Activated CD4-positive, alpha-beta memory T cell treated with anti-CD3 and anti-CD28 coated beads for 36 hours (primary cell): ENCODE data around the gene CADPS. TPM values are rescaled to one million over a fixed set of nuclear protein-coding genes. Genes with fewer than 3 reads are reported as not detected.

ENCODE experiments used
- CTCF ChIA-PET: fragments of 350-600 bp; sonication (Branson Sonifier 250); formaldehyde crosslinking; loops from one replicate; lab custom pipeline; 2021; ENCODE audit warnings: antibody characterized with exemption, inconsistent platforms; lab: Charles Lee
- POLR2A ChIA-PET: fragments of 350-600 bp; sonication (Branson Sonifier 250); formaldehyde crosslinking; loops from one replicate; lab custom pipeline; 2021; ENCODE audit warnings: antibody characterized with exemption; lab: Charles Lee
- DNase-seq: peaks from one replicate; pipeline ENCODE4 v3.0.0-alpha.2; 2020
- H3K27ac Mint-ChIP-seq: one replicate; pipeline ENCODE4 v1.8.0; 2021; ENCODE audit warnings: mixed read lengths
- H3K27me3 Mint-ChIP-seq: one replicate; pipeline ENCODE4 v1.8.0; 2021; ENCODE audit warnings: mixed read lengths
- H3K36me3 Mint-ChIP-seq: one replicate; pipeline ENCODE4 v1.8.0; 2021; ENCODE audit warnings: mixed read lengths
- H3K4me1 Mint-ChIP-seq: one replicate; pipeline ENCODE4 v1.8.0; 2021; ENCODE audit warnings: low read depth, mixed read lengths
- H3K4me3 Mint-ChIP-seq: one replicate; pipeline ENCODE4 v1.8.0; 2021; ENCODE audit warnings: mild to moderate bottlenecking, mixed read lengths
- H3K9me3 Mint-ChIP-seq: one replicate; pipeline ENCODE4 v1.8.0; 2021; ENCODE audit warnings: mixed read lengths
- intact Hi-C: fragments of 100-400 bp; cut with micrococcal nuclease; formaldehyde crosslinking; loops from one replicate; pipeline ENCODE4 v1.15.1; 2023
- total RNA-seq, 2 experiments: library from RNA; stranded (reverse); gene quantifications; one replicate each; pipeline ENCODE4 v1.2.3, GENCODE V29; 2021

The CADPS gene
- total RNA-seq, 2 experiments from 2014 or later: not detected

DNA sequence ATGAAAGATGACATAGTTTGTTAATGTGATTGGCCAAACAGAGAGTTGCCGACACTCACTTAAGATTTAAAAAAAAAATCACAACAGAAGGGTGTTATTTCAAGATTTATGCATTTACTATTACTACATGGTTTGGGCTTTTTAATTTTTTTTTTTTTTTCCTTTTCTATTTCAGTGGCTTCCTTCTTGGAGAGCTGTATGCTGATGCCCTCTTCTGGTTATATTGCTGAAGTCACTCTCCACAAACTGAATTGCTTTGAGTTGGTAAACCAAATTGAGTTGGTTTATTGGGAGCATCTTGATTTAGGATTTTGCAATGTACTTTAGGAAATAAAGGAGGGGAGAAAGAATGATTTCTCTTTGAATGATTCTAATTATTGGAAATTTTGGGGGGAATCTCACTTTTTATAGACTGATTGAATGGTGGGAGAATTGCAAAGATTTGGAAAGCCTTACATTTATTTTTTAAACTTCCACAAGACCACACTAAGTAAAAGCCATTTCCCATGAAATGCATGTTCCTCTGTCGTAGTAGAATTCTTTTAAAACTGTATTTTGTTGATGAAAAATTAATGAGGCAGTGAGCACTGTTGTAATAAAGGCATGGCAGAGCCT is 315.3 kb downstream of the CADPS start:
- DNase-seq: no peak

GRCh38 chr3:62558549-62559112 is 316.6 kb downstream of the CADPS start:
- ChIA-PET POLR2A (no interaction called here), CTCF (no interaction called here)
- no peaks in the 10 kb centered on the region for H3K9me3 Mint-ChIP-seq
- H3K27ac Mint-ChIP-seq: no peak overlapping the region
- H3K36me3 Mint-ChIP-seq: no peaks in the 10 kb centered on the region
- no peak for DNase-seq
- intact Hi-C loops: loop anchor here (2.0 to 5.0 kb wide), 2 partner anchors 226 to 356 kb away; no protein-coding TSS in a partner anchor
- no peaks in the 10 kb centered on the region for H3K27me3 Mint-ChIP-seq
- no peak overlapping the region for H3K4me3 Mint-ChIP-seq
- H3K4me1 Mint-ChIP-seq: no peaks in the 10 kb centered on the region

More for the DNA sequence above, 315.3 kb downstream of the CADPS start:
- Mint-ChIP-seq H3K4me1 (no peaks in the 10 kb centered on the region), H3K27me3 (no peaks in the 10 kb centered on the region), H3K27ac (no peak overlapping the region), H3K4me3 (no peak overlapping the region), H3K9me3 (no peaks in the 10 kb centered on the region), H3K36me3 (no peaks in the 10 kb centered on the region)
- CTCF ChIA-PET: no interaction called here
- POLR2A ChIA-PET: no interaction called here
- intact Hi-C loops: loop anchor here (2.0 to 5.0 kb wide), 2 partner anchors 227 to 358 kb away; no protein-coding TSS in a partner anchor

DNA sequence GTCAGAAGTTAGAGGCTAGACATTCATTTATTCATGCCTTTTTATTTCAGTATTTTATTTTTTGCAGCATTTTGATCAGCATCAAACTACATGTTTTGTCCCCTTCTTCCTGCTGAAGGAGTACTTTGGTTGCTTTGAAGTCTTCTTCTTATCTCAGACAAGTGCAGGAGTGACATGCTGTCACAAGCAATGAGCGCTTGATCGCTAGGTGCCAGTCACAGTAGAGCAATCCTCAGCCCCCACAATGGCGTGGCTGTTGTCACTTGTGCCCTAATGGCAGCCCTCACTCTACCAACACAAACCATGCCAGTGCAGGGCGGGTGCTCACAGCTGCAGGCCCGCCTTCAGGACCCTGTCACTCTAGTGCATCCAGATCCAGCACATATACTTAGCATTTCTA is 317.2 kb downstream of the CADPS start:
- Mint-ChIP-seq H3K27ac (no peak overlapping the region), H3K36me3 (no peaks in the 10 kb centered on the region), H3K9me3 (no peaks in the 10 kb centered on the region), H3K4me3 (no peak overlapping the region), H3K27me3 (no peaks in the 10 kb centered on the region), H3K4me1 (no peaks in the 10 kb centered on the region)
- ChIA-PET POLR2A (no interaction called here), CTCF (interaction anchor here (1.2 to 1.6 kb wide), 2 partner anchors 226 to 356 kb away, joined by 3 to 5 read pairs; no protein-coding TSS in a partner anchor)
- intact Hi-C loops: loop anchor here (2.0 to 5.0 kb wide), 2 partner anchors 225 to 356 kb away; no protein-coding TSS in a partner anchor
- no peak for DNase-seq

DNA sequence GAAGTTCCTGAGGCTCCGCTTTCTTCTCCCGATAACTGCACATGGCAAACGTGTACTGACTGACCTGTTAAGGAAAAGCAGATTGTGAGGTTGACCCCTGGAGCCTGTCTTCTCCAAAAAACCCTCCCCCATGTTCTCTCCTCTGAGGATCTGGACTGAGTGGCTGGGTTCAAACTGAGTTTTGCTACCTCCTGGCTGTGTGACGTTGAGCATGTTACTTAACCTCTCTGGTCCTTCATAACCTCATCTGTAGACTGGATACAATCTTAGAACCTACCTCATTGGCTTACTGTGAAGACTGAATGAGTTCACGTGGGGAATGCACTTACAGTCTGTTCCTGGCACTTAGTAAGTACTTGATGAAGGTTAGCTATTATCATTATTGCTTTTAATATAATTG is 317.8 kb downstream of the CADPS start:
- Mint-ChIP-seq H3K27ac (no peak overlapping the region), H3K36me3 (no peaks in the 10 kb centered on the region), H3K27me3 (no peaks in the 10 kb centered on the region), H3K4me1 (no peaks in the 10 kb centered on the region), H3K4me3 (no peak overlapping the region), H3K9me3 (no peaks in the 10 kb centered on the region)
- CTCF ChIA-PET: interaction anchor here (1.2 to 1.6 kb wide), 2 partner anchors 225 to 356 kb away, joined by 3 to 5 read pairs; no protein-coding TSS in a partner anchor
- DNase-seq: no peak
- intact Hi-C loops: loop anchor here (5.0 kb wide), 1 partner anchor 355 kb away; no protein-coding TSS in a partner anchor
- POLR2A ChIA-PET: no interaction called here

DNA sequence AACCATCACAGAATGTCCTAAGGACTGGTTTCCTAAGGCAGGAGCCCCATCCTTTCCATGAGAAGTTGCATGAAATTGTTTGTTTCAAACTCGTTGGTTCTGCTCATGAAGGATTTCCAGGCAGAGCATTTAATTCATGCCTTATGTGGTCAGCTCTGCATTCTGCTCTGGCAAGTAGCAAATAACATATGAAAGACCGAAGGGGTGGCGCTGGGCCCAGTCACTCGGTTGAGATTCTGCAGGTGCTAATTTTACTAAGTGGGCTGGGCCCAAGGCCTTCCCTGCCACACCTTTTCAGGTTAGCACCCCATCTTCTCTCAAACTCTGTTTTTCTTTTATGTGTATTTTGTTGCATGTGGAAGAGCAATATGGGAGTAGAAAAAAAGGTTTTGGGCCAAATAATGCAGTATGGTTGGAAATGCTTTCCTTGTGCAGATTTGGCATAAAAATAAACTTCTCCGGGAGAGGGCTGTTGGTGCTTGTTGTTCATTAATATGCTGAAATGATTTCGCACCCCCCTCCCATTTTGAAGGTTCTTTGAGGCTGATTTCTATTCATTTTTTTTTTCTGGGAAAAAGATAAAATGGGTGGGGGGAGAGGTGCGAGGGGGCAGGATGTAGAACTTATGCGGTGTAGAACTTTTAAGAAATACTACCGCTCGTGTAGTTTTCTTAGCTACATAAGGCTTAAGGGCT is 318.9 kb downstream of the CADPS start:
- Mint-ChIP-seq H3K9me3 (no peaks in the 10 kb centered on the region), H3K4me1 (no peaks in the 10 kb centered on the region), H3K4me3 (no peak overlapping the region), H3K27ac (no peak overlapping the region), H3K36me3 (no peaks in the 10 kb centered on the region), H3K27me3 (no peaks in the 10 kb centered on the region)
- no peak for DNase-seq
- intact Hi-C loops: loop anchor here (5.0 kb wide), 1 partner anchor 354 kb away; no protein-coding TSS in a partner anchor
- ChIA-PET CTCF (interaction anchor here (1.6 kb wide), 1 partner anchor 355 kb away, joined by 5 read pairs; no protein-coding TSS in a partner anchor), POLR2A (no interaction called here)

- no peaks in the 10 kb centered on the region for H3K27me3 Mint-ChIP-seq
- no peaks in the 10 kb centered on the region for H3K9me3 Mint-ChIP-seq
- no peaks in the 10 kb centered on the region for H3K4me1 Mint-ChIP-seq
- H3K36me3 Mint-ChIP-seq: no peaks in the 10 kb centered on the region
- no peak for DNase-seq
- CTCF ChIA-PET: no interaction called here
- H3K4me3 Mint-ChIP-seq: no peak overlapping the region
- intact Hi-C loops: no loop called here
- POLR2A ChIA-PET: no interaction called here
- no peak overlapping the region for H3K27ac Mint-ChIP-seq
Observed at GRCh38 chr3:62554264-62554799, 320.9 kb downstream of the CADPS start.

GRCh38 chr3:62553811-62554210 is 321.4 kb downstream of the CADPS start:
- Mint-ChIP-seq H3K4me1 (no peaks in the 10 kb centered on the region), H3K27me3 (no peaks in the 10 kb centered on the region), H3K27ac (no peak overlapping the region), H3K36me3 (no peaks in the 10 kb centered on the region), H3K4me3 (no peak overlapping the region), H3K9me3 (no peaks in the 10 kb centered on the region)
- intact Hi-C loops: no loop called here
- POLR2A ChIA-PET: no interaction called here
- CTCF ChIA-PET: no interaction called here
- no peak for DNase-seq

DNA sequence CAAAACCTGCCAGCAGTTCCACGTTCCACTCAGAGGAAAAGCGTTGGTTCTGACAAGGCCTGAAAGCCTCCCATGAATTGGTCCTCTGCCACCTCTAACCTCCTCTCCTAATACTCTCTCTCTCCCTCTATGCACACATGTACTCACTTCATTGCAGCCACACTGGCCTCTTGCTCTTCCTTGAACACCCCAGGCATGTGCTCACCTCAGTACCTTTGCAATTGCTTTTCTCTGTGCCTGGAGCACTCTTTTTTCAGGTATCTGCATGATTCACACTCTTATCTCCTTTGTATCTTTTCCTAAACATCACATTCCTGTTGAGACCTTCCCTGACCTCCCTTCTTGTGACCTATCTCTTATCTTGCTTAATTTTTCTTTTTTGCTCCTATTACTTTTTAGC is 323.7 kb downstream of the CADPS start:
- no peaks in the 10 kb centered on the region for H3K4me1 Mint-ChIP-seq
- intact Hi-C loops: no loop called here

GRCh38 chr3:62550439-62550838 is 324.8 kb downstream of the CADPS start:
- ChIA-PET CTCF (no interaction called here), POLR2A (no interaction called here)

More for the DNA sequence above, 323.7 kb downstream of the CADPS start:
- CTCF ChIA-PET: no interaction called here
- DNase-seq: no peak
- Mint-ChIP-seq H3K27me3 (no peaks in the 10 kb centered on the region), H3K36me3 (no peaks in the 10 kb centered on the region), H3K9me3 (no peaks in the 10 kb centered on the region), H3K4me3 (no peak overlapping the region), H3K27ac (no peak overlapping the region)
- POLR2A ChIA-PET: no interaction called here

DNA sequence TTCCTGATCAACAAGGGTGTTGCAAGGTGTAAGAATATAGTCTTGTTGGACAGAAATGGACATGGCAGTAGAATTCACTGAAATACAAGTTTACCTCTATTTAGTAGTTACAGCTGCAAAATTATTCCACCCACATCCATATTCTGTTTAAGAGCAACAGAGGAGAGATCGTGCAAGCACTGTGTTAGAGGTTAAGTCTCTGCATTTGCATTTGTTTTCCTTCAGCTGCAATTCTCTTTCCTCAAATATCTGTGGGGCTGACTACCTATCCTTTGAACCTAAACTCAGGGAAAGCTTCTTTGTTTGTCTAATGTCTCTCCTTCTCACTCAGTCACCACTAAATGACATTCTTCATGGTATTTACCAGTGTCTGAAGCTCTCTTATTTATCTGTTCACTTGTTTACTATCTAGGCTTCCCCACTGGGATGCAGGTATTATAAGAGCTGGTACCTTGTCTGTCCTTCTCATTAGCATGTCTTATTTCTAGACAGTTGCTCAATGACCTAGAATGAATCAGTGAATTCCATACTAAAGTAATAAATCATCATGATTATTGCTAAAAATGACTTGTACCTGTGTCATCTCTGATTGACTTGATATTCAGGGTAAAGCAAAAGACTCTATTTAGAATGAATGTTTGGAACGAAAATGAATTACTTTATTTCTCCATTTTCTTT is 326.5 kb downstream of the CADPS start:
- Mint-ChIP-seq H3K4me1 (no peaks in the 10 kb centered on the region), H3K9me3 (no peaks in the 10 kb centered on the region), H3K36me3 (no peaks in the 10 kb centered on the region), H3K27ac (no peak overlapping the region), H3K27me3 (no peaks in the 10 kb centered on the region), H3K4me3 (no peak overlapping the region)
- no peak for DNase-seq
- CTCF ChIA-PET: no interaction called here
- intact Hi-C loops: no loop called here
- POLR2A ChIA-PET: no interaction called here

More at GRCh38 chr3:62550439-62550838, 324.8 kb downstream of the CADPS start:
- H3K36me3 Mint-ChIP-seq: no peaks in the 10 kb centered on the region
- H3K27me3 Mint-ChIP-seq: no peaks in the 10 kb centered on the region
- no peaks in the 10 kb centered on the region for H3K9me3 Mint-ChIP-seq
- H3K27ac Mint-ChIP-seq: no peak overlapping the region
- DNase-seq: no peak
- intact Hi-C loops: no loop called here
- no peak overlapping the region for H3K4me3 Mint-ChIP-seq
- H3K4me1 Mint-ChIP-seq: no peaks in the 10 kb centered on the region

DNA sequence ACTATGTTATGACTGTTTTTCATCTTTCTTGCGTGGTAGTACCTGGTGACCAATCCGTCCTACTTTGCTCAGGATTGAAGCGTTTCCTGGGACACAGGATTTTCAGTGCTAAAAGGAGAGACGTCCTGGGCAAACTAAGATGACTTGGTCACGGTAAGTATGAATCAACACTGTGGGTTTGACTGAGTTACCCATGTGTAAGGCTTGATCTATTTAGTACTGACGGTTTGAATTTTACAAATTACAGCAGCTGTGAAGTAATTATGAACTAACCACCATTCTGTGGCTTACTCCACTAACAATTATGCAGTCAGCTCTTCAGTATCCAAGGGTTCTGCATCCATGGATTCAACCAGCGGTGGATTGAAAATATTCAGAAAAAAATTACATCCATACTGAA is 328.9 kb downstream of the CADPS start:
- POLR2A ChIA-PET: no interaction called here
- H3K27ac Mint-ChIP-seq: no peak overlapping the region

DNA sequence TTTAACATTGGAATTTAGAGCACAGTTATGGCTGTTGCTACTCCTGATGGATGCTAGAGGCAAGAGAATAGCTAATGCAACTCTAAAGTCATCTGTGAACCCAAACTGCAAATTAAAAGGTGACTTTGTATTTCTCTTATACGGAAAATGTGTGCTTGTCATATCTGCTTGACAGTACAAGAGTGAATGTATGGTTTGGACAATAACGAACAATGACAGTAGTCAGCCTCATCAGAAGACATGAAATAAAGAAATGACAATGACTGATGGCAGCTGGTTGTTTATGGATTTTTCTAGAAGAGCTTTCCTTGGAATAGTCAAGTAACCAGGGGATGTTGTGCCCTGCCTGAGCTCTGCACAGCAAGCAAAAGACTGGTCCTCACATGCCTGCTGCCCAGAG is 333.0 kb downstream of the CADPS start:
- no peak for DNase-seq
- H3K36me3 Mint-ChIP-seq: no peaks in the 10 kb centered on the region
- H3K4me1 Mint-ChIP-seq: no peaks in the 10 kb centered on the region
- H3K4me3 Mint-ChIP-seq: no peak overlapping the region
- H3K27ac Mint-ChIP-seq: no peak overlapping the region
- no peaks in the 10 kb centered on the region for H3K27me3 Mint-ChIP-seq
- CTCF ChIA-PET: no interaction called here
- POLR2A ChIA-PET: no interaction called here
- no peaks in the 10 kb centered on the region for H3K9me3 Mint-ChIP-seq
- intact Hi-C loops: no loop called here

More for the DNA sequence above, 328.9 kb downstream of the CADPS start:
- no peak for DNase-seq
- intact Hi-C loops: no loop called here
- Mint-ChIP-seq H3K36me3 (no peaks in the 10 kb centered on the region), H3K27me3 (no peaks in the 10 kb centered on the region), H3K9me3 (no peaks in the 10 kb centered on the region), H3K4me3 (no peak overlapping the region), H3K4me1 (no peaks in the 10 kb centered on the region)
- CTCF ChIA-PET: no interaction called here
